ENCODE data around the gene CFAP206.
A peak's percentile ranks its signal among the peaks of the same experiment; 100 is the strongest.

The CFAP206 gene, protein sequence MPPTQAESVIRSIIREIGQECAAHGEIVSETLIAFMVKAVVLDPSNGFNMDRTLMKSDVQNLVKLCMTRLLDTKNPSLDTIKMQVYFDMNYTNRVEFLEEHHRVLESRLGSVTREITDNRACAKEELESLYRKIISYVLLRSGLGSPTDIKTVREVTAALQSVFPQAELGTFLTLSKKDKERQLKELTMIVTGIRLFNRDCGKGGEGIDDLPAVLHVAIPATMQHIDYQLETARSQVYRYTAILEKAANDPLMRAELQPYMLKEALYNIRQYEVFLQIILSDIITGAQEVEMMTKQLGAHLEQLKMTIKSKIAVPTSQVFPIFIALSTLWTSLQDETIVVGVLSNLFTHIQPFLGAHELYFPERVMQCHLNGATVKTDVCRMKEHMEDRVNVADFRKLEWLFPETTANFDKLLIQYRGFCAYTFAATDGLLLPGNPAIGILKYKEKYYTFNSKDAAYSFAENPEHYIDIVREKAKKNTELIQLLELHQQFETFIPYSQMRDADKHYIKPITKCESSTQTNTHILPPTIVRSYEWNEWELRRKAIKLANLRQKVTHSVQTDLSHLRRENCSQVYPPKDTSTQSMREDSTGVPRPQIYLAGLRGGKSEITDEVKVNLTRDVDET

GRCh38 chr6:87407901-87408720, at the start of gene CFAP206:
Gene CFAP206 (plus strand): TSS chr6:87407972. CDS start chr6:87409840, 1,868 bp downstream.
- peak; percentile 74 for DNase-seq (ENCODE audit: low read depth)

GRCh38 chr6:87364602-87365252, 43.0 kb upstream of the CFAP206 start:
- DNase-seq (ENCODE audit: low read depth): no peak

DNA sequence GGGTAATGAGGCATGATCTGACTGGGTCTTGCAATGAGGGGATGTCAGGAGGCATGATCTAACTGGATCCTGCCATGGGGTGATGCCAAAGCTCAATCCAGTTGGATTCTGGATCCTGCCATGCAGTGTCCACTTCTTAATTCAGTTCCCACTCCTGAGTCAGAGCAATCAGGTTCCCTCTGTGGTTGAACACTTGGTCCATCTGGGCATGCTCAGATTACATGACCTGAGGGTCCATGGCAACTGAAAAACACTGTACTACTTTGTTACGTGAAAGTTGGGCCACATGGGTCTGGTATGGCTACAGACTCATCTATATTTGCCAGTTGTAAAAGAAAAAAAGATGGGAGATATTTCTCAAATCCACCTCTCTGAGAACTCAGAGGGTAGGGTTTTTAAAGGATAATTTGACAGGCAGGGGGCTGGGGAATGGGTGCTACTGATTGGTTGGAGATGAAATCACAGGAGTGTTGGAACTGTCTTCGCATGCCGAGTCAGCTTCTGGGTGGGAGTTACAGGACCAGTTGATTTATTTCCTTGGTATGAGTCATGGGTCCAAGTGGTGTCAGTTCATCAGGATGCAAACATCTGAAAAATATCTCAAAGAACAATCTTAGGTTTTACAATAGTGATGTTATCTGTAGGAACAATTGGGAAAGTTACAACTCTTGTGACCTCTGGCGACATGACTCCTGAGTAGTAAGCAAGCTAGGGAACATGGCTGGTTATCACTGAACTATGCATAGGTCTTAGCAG, 41.5 kb upstream of the CFAP206 start:
- DNase-seq (ENCODE audit: low read depth): no peak

GRCh38 chr6:87366899-87367298, 40.9 kb upstream of the CFAP206 start:
- no peak for DNase-seq (ENCODE audit: low read depth)

- DNase-seq (ENCODE audit: low read depth): no peak
Measured at GRCh38 chr6:87373377-87373776, 34.4 kb upstream of the CFAP206 start.

- no peak for DNase-seq (ENCODE audit: low read depth)
Measured at GRCh38 chr6:87375315-87375714, 32.5 kb upstream of the CFAP206 start.

- no peak for DNase-seq (ENCODE audit: low read depth)
Measured at GRCh38 chr6:87376643-87377042, 31.1 kb upstream of the CFAP206 start.

DNA sequence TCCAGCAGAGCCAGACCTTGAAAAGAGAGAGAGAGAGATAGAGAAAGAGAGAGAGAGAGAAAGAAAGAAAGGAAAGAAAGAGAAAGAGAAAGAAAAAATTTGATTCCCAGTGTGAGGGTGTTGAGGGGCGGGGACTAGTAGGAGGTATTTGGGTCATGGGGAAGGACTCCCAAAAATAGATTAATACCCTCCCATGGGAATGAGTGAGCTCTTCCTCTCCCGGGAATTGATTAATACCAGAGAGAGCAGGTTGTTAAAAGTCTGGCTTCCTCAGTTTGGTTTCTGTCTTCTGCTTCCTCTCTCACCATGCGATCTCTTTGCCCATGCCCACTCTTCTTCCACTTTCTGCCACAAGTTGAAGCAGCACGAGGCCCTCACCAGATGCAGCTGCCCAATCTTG, 28.8 kb upstream of the CFAP206 start:
- DNase-seq (ENCODE audit: low read depth): no peak

DNA sequence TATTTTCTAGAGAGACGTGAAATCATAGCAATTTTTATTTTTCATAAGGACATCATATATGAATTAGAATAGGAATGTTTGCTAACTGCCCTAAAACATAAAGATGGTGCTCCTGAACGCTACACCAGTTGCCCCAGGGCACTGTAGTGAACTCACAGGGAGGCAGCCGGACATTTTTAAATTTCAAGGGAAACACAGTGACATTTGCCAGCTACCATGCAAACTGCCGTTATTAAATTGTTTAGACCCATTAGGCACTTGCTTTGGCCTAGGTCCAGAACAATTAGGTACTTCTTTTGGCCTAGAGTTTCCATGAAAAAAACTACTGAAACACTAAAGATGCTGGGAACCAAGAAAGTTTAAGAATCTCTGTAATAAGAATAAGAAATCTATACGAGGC, 24.9 kb upstream of the CFAP206 start:
- no peak for DNase-seq (ENCODE audit: low read depth)

DNA sequence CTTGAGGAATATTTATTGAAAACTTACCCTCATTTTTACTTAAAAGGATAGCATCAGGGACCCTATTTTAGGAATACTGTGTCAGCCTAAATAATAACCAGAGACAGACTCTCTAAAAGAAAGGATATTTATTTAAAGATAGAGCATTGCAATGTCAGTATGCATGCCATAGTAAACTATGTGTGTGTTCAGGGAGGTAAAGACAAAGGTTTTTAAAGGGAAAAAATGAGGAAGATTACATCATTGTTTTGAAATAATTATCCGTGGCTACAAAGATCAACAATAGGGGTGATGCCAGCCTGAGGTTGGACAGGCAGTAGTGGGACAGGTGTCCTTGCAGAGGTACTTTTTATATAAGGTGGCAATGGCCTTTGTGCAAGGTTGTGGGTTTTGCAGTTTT, 23.7 kb upstream of the CFAP206 start:
- DNase-seq (ENCODE audit: low read depth): no peak

- DNase-seq (ENCODE audit: low read depth): no peak
Measured at GRCh38 chr6:87384449-87384848, 23.3 kb upstream of the CFAP206 start.

GRCh38 chr6:87391334-87391733, 16.4 kb upstream of the CFAP206 start:
- DNase-seq (ENCODE audit: low read depth): no peak

GRCh38 chr6:87393026-87393622, 14.6 kb upstream of the CFAP206 start:
- no peak for DNase-seq (ENCODE audit: low read depth)

DNA sequence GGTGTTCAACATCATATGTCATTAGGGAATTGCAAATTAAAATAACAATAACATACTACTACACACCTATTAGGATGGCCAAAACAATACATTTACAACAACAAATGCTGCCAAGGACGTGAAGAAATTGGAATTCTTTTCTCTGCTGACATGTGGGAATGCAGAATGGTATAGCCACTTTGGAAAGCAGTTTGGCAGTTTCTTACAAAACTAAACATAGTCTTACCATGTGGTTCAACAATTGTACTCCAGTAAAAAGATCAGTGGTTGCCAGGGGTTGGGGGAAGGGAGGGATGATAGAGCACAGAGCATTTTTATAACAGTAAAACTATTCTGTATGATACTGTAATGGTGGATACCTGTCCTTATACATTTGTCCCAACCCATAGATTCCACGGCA, 12.3 kb upstream of the CFAP206 start:
- DNase-seq (ENCODE audit: low read depth): no peak

GRCh38 chr6:87396595-87397392, 11.0 kb upstream of the CFAP206 start:
- DNase-seq (ENCODE audit: low read depth): no peak

GRCh38 chr6:87397656-87398055, 10.1 kb upstream of the CFAP206 start:
- DNase-seq (ENCODE audit: low read depth): no peak

GRCh38 chr6:87401832-87402231, 5.9 kb upstream of the CFAP206 start:
- DNase-seq (ENCODE audit: low read depth): no peak

- no peak for DNase-seq (ENCODE audit: low read depth)
Measured at GRCh38 chr6:87407561-87407900, 241 bp upstream of the CFAP206 start.

DNA sequence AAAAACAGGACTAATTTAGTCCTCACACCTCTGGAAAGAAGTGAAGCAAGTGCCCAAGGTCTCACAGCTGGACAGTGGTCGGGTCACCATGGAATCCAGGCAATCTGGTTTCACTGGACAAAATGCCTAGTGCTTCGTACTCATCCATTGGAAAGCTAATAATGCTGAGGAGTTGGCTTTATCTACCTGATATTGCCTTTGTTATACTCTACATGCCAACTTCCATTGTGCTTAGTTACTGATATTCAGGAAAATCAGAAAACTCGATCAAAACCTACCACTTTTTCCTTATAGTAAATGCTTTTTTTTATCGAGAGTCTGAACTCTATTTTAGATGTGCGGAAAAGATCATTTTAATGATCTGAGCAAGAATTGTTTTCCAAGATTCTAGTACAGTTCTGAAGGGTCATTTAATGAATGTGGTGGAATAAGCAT, 966 bp downstream of the CFAP206 start:
- no peak for DNase-seq (ENCODE audit: low read depth)

GRCh38 chr6:87419266-87419665, 11.5 kb downstream of the CFAP206 start:
- no peak for DNase-seq (ENCODE audit: low read depth)

All from stimulated activated CD4-positive, alpha-beta T cell treated with anti-CD3 and anti-CD28 coated beads, Interleukin-2, amount 100 ng/mL, for 4 hours (primary cell).